Measurements from ENCODE around the gene DENND5B. TPM values are rescaled to one million over a fixed set of nuclear protein-coding genes. Genes with fewer than 3 reads are reported as not detected.

DENND5B gene
- polyA plus RNA-seq, 1 donor = 20.6 TPM

DNA sequence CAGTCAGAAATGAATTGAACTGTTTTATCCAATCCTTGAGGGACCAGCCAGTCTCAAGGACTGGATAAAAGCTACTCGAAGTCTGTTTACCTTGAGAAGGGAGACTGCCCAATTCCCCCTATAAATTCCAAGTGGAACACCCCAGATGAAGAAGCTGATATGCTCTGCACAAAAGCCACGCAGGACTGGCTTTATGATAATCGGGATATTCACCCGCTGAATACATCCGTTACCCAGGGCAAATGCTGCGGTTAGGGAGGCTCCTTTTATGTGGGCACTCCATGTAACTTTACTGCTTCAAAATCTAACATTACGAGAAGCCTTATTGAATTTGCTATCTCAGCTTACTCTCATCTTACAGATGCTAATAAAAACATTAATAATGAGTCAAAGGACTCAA, 119.1 kb downstream of the DENND5B start:
- no peak for DNase-seq (ENCODE audit: low read depth)

DNA sequence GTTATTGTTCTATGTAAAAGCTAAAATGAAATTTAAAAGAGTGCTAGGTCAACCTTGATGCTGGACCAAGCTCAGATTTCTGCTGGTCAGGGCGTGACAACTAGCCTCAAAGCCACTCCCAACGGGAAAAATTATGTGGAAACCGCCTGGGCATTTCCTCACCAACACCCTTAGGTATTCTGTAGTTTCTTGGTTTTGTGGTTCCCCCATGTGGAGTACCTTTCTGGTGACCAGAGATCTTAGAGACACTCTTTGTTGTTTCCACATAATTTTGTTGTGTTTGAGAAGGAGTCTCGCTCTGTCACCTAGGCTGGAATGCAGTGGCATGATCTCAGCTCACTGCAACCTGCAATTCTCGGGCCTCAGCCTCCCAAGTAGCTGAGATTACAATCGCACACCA, 119.9 kb downstream of the DENND5B start:
- DNase-seq (ENCODE audit: low read depth) = no peak

DNA sequence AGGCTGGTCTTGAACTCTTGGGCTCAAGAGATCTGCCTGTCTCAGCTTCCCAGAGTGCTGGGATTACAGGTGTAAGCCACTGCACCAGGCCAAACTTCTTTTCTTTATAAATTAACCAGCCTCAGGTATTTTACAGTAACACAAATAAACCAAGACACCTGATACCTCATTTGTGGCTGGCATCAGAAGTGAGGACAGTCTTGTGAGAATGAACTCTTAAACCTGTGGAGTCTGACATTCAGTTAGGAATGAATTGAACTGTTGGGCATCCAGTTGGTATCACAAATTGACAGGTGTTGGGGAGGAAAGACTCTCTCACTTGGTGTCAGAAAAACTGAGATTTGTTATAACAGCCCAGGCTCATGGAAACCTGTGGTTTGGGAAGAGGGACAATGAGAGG, 120.5 kb downstream of the DENND5B start:
- DNase-seq (ENCODE audit: low read depth) = no peak

DNA sequence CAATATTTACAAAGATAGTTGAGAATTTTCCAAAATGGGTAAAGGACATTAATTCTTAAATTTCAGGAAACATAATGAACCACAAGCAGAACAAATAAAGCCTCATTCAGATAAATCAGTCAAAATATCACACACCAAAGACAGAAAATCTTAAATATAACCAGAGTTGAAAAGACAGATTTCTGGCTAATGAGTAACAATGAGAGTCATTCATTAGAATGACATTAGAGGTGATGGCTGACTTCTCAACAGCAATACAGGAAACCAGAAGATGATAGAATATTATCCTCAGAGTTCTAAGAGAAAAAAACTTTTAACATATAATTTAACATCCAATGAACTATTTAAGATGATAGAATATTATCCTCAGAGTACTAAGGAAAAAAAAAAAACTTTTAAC, 124.2 kb downstream of the DENND5B start:
- DNase-seq (ENCODE audit: low read depth) = no peak

DNA sequence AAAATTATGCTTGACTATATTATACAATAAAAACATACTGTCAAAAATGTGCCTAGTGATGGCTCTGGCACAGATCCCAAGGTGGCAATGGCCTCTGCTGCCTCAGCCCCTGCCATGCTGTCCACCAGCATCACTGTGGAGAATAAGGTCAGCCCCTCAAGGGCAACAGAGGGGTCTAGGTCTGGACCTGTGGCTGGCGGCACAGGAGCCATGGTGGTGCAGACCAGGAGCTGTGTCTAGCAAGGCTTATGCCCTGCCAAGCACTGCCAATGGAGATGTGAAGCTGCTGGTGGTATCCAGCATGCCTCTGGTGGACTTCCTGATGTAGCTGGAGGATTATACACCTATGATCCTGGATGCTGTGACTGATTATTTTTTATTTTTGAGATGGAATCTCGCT, 125.9 kb downstream of the DENND5B start:
- DNase-seq (ENCODE audit: low read depth) = no peak

DNA sequence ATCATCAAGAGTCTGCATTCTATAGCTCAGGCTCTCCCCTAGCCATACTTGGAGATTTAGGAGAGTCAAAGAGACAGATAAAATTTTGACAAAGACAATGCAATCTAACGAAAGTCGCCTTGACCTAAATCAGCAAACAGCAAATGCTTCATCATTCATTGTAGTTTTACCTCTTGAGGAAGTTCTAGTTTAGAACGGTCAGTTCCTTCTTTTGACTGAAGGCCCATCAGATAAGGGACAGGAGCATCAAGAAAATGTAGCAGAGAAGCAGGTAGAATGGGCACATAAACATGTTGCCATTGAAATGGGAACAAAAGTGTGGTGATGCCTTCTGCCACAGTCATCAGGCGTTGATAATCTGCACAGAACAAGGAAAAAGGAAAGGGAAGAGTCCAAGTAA, 130.9 kb downstream of the DENND5B start:
- no peak for DNase-seq (ENCODE audit: low read depth)

DNA sequence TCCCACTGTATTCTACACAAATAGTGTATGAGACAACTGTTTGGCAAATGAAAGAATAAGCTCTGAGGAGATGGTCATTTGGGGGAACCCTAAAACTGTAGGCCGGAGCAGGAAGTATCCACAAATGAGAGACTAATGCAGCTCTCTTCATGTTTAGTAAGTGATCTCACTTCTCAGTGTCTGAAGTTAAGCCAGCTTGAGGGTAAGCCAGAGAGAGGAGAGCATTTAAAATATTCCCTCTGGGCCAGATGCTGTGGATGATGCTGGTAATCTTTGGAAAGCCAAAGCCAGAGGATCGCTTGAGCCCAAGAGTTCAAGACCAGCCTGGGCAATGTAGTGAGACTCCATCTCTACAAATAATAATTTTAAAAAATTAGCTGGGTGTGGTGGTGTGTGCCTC, 134.4 kb downstream of the DENND5B start:
- no peak for DNase-seq (ENCODE audit: low read depth)

DNA sequence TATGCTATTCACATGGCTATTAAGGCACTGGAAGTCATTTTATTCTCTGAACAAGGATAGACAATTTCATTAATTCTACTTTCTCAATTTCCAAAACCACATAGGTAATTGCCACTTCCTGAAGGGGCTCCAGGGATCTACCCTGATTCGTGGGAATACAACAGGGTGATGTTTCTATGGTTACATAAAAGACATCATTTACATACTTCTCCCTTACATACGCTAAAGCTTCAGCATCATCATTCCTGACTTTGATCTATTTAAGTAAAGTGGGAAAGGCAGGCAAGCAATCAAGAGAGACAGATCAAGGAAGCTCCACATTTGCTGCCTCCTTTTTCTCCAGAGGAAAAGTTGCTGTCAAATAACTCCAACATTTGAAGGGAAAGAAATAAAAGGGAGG, 146.2 kb downstream of the DENND5B start:
- DNase-seq (ENCODE audit: low read depth) = no peak

DNA sequence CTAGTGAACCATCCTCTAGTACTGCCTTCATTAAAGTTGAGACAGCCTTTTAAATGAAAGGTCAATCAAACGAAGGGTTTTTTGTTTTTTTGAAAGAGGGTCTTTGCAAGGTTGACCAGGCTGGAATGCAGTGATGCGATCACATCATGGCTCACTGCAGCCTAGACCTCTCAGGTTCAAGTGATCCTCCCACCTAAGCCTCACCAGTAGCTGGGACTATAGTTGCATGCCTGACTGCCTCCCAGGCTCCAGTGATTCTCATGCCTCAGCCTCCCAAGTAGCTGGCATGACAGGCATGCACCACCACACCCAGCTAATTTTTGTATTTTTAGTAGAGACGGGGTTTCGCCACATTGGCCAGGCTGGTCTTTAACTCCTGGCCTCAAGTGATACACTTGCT, 150.3 kb downstream of the DENND5B start:
- DNase-seq (ENCODE audit: low read depth) = no peak

DNA sequence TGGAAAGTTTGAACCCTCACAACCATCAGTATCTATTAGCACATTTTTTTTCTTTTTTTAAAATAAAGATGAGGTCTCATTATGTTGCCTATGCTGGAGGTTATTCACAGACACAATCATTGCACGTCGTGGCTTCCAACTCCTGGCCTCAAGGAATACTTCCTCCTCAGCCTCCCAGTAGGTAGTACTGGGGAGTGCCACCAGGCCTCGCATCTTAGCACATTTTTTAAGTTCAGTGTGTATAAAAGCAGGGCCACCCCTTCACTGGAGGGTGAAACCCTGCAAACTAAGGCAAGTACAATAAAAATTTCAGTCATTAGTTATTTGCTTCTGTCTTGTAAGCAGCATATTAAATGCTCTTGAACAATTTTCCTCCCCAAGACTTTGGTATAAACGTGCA, 150.8 kb downstream of the DENND5B start:
- no peak for DNase-seq (ENCODE audit: low read depth)

DNA sequence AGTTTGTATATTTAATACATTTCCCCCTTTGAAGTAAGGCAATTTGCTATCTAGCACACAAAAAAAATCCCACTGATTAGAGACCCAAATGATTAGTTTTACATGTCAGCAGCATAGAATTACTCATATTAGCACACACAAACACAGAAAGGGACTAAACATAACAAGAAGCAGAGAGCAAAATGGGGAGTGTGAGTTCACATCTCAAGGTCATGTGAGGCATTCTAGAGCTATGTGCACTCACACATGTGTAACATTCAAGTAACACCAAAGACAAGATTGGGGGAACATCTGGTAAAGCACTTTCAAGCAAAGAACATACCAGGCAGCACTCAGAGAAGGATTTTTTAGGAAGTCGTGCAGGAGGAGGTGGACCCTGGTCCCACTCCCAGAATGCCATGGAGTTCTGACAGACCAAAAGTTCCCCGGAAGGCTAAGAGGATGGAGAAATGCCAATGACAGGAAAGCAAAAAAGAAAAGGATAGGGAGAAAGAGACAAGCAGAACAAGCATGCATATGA, 159.2 kb downstream of the DENND5B start:
- DNase-seq (ENCODE audit: low read depth) = no peak

DNA sequence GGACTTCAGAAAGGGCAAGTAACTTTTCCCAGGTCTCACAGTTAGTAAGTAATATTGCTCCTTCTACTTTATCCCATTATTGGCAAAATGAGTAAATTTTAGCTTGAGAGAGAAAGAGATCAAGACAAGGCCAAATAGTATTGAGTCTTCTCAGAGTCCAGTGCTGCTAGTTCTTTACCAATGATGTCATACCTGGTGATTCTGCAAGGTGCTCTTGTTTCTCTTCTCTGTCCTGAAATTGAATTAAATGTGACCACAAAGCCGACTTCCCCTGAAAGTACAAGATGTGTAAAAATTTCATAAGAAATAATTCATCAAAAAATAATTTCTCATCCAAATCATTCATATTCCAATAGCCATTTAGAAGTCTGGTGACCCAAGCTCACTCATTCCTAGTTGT, 167.5 kb downstream of the DENND5B start:
- no peak for DNase-seq (ENCODE audit: low read depth)

DNA sequence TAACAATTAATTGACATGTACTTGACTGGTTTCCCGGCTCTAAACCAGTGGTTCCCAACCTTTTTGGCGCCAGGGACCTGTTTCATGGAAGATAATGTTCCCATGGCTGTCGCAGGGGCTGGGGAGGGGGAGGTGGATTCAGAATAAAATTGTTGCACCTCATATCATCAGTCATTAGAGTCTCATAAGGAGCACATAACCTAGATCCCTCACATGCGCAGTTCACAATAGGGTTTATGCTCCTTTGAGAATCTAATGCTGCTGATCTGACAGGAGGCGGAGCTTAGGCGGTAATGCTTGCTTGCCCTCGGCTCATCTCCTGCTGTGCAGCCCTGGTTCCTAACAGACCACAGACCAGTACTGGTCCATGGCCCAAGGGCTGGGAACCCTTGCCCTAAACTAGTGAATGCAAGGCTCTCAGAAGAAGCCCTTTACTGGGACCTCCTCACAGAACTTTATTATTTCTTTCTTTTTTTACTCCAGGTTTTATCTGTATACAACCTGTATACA, 178.6 kb downstream of the DENND5B start:
- DNase-seq (ENCODE audit: low read depth) = no peak

DNA sequence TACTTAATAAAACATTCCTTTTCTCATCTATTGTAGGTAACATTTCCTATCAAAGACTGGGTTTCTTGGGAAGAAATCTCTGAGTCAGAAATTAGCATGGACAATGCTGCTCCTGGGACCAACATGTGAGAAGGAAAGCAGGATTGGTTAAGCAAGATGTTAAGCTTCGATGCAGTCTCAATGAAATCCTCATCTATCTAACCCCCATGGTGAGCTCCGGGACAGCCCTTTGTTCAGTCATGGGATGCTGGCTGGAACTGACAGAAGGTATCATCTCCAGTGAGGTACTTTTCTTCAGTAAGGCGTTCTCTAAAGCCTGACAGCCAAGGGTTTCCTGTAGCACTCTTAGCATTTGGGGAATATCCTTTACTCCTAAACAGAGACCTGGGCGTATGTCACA, 182.2 kb downstream of the DENND5B start:
- no peak for DNase-seq (ENCODE audit: low read depth)

DNA sequence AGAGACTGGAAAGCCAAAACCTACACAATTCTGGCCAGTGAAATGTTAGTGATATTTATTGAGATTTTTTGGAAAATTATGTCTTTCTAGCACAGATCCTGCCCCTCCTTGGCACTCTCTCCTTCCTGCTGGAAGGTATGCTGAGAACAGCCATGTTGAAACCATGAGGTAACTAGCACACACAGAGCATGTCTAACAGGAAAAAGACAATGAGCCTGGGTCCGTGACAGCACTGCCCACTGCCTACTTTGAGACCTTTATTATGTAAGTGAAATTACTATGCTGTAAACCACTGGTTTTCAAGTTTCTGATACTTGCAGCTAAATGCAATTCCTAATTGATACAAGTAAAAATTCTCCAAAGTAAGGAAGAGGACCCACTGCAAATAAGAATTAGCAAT, 183.4 kb downstream of the DENND5B start:
- DNase-seq (ENCODE audit: low read depth) = no peak

DNA sequence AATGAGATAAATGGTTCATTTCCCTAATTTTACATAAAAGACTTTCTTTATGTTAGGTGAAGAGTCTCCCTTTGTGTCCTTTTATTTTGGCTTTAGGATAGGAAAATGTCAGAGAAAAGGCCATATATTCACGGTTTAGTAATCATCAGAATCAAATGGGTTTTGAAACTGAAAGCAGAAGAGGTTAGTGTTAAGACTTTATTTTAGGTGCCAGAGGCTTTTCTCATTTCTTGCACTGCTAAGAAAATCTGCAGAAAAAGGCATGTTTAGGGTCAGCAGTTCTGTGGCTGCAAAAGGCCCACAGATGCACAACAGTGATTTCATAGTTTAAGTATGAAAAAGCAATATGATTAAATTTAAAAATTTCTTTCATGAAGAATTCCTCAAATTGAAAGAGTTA, 184.6 kb downstream of the DENND5B start:
- DNase-seq (ENCODE audit: low read depth) = no peak

DNA sequence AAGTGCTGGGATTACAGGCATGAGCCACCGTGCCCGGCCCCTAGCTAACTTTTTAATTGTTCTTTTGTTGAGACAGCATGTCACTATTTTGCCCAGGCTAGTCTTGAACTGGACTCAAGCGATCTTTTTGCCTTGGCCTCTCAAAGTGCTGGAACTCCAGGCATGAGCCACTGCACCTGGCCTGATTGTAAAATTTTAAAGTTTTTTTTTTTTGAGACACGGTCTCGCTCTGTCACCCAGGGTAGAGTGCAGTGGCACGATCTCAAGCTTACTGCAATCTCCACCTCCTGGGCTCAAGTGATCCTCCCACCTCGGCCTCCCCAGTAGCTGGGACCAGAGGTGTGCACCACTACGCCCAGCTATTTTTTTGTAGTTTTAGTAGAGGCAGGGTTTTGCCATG, 185.9 kb downstream of the DENND5B start:
- no peak for DNase-seq (ENCODE audit: low read depth)

DNA sequence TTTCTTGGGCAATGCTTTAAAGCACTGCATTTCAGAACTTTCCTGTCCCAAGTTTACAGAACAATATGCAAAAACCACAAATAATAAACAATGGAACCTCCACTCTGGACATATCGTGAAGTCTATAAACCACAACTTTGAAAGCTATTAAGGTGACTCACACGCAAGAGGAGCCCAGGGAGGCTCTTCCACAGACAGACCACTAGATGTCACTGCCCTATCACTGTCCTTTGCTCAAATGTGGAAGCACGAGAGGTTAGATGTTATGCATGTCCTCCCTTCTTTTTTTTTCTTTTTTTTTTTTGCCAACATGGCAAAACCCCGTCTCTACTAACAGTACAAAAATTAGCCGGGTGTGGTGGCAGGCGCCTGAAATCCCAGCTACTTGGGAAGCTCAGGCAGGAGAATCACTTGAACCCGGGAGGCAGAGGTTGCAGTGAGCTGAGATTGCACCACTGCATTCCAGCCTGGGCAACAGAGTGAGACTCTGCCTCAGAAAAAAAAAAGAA, 187.8 kb downstream of the DENND5B start:
- DNase-seq (ENCODE audit: low read depth) = peak; percentile 47

DNA sequence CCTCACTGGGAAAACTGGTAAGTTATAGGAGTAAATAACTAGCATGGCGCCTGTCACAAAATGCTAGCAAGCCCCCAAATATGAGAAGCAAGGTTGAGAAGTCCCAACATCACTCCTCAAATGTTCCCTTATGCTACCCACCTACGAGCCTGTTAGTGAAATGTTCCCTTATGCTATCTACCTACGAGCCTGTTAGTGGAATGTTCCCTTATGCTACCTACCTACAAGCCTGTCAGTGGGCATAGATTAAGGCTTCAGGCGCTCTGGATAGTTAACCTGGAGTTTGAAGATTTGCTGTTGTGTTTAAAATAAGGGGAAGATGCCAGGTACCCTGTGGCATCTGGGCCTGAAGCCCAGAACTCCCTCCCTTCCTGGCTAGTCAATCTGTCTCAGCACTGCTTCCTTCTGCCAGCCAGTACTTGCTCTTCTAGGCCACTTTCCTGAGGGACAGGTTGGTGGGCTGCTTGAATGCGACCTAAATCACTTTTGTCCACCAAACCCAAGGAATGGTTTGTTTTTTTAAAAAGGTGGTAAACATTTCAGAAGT, 197.9 kb downstream of the DENND5B start:
- no peak for DNase-seq (ENCODE audit: low read depth)

DNA sequence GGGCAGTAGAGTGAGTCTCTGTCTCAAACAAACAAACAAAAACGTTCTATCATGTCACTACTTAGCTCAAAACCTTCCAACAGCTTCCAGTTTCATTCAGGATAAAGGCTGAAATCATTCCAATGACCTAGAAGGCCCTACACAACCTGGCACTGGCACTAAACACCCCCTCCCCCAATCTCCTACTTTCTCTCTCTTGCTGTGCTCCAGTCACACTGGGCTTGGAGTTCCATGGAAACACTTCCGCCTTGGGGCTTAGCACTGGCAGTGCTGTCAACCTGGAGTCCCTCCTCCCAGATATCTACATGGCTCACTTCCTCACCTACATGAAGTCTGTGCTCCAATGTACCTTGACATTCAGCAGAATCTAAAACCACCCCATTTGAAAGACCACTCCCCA, 199.9 kb downstream of the DENND5B start:
- no peak for DNase-seq (ENCODE audit: low read depth)

DNA sequence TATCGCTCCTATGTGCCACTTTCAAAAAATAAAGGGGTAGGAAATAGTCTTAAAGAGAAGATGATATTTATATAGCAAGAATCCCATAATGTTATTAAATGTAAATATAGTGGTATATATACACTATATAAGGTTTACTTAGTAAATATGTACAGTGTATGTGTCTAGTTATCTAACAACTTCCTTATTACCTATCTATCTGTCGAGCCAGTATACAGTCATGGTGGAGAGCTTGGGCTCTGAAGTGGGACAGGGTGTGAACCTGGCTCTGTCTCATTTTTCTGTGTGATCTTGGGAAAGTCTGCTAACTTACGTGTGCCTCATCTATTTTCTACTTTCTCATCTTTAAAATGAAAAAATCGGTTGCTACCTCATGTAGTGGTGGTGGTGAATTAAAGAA, 202.2 kb downstream of the DENND5B start:
- DNase-seq (ENCODE audit: low read depth) = no peak

DNA sequence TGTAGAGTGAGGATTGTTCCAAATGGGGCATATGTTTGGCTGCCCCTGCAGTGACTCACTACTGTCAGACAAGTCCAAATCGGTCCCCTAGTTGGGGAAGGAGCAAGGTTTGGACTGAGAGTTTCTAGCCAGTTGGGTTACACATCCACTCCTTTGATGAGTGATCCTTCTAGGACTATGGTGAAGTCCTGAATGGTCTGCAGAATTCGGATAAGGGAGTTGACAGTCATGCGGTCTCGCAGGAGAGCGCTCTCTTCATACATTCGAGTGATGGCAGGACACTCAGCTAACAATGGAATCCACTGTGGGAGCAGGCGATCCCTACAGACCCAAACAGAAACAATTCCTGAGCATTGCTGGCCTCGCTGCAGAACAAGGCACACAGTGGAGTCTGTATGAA, 203.5 kb downstream of the DENND5B start:
- no peak for DNase-seq (ENCODE audit: low read depth)

DNA sequence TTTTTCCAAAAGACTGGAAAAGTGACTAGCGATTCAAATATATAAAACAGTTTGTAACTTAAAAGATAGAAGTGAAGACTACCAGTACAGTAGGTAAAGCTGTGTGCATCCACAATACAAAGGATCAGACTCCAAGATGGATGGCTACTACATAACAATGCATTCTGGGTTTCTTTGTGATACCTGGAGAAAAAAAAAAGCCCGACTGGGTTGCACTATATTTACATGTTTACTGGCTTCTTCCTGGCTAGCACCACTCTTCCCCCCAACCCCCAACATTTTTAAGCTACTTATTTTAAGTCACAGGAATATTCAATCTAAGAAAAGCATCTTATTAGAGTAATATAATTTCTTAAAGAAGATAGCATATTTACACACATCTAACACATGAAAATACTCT, 203.9 kb downstream of the DENND5B start:
- no peak for DNase-seq (ENCODE audit: low read depth)

DNA sequence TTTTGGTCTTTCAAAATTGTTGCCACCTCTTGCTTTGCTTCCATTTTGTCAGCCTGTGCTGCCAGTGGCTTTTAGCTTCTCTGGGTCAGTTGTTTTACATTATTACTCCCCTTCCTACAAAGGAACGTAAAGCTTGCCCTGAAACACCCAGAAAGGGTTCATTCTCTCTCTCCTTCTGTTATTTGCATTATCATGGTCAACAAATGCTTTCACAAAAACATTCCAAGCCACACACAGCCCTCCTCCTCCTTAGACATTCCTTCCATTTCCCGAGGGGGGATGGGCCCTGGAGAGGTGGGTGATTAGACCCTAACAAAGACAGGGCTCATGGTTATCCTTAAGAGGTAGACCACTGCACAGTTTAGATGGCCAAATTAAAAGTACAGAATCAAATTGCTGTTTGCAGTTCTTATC, 204.6 kb downstream of the DENND5B start:
- DNase-seq (ENCODE audit: low read depth) = no peak
